BE2C (cell line): Measurements from ENCODE around the gene PTPRN2.

Experiments
- DNase-seq: peaks from one replicate; pipeline ENCODE4 v3.0.0-alpha.2; 2020
- H3K27me3 ChIP-seq: fragments of 250-450 bp; sonication (Bioruptor Pico); 2 replicates; pipeline ENCODE4 v1.5.1; 2020; ENCODE audit warnings: mild to moderate bottlenecking
- H3K36me3 ChIP-seq: fragments of 250-450 bp; sonication (Bioruptor Pico); 2 replicates; pipeline ENCODE4 v1.5.1; 2020; ENCODE audit warnings: mild to moderate bottlenecking
- H3K4me1 ChIP-seq: fragments of 250-450 bp; sonication (Bioruptor Pico); 2 replicates; pipeline ENCODE4 v1.5.1; 2020
- H3K4me3 ChIP-seq: 2 replicates; pipeline ENCODE4 v1.5.1; 2011; ENCODE audit warnings: low read depth, low read length
- H3K9me3 ChIP-seq: fragments of 250-450 bp; sonication (Bioruptor Pico); 2 replicates; pipeline ENCODE4 v1.5.1; 2020
- TF ChIP-seq, protein P1 (sequence below): IDR thresholded peaks from 2 replicates; pipeline ENCODE4 v1.5.1; 2012; ENCODE audit warnings: mild to moderate bottlenecking, low read depth, low read length

PTPRN2 gene

DNA sequence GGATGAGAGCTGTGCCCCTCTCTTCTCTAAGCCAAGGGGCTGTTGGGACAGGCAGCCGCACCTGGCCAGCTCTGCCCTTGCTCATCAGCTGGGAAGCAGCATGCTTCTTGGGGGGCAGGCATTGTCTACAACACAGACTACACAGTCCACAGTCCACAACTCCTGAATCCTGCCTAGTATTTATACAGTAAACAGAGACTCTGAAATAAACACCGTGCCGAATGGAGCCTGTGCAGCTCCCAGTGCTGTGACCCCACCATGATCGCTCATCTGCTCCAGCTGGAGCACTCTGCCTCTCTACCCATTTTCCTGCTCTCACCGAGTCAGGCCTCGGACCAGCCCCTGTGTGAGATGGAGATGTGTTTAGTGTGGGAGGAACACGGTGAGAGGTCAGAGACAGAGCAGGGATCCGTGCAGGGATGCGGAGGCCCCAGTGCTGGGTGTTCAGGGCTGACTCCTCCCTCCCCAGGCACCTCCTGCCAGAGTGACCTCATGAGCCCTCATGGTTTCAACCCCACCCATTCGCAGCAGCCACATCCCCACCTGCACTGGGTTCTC, 642.8 kb downstream of the PTPRN2 start:
- Histone ChIP-seq H3K4me1 (no peaks in the 10 kb centered on the region), H3K4me3 (no peak overlapping the region), H3K27me3 (no peaks in the 10 kb centered on the region), H3K9me3 (no peaks in the 10 kb centered on the region), H3K36me3 (no peaks in the 10 kb centered on the region)
- no peak for DNase-seq
- TF ChIP-seq, protein P1, sequence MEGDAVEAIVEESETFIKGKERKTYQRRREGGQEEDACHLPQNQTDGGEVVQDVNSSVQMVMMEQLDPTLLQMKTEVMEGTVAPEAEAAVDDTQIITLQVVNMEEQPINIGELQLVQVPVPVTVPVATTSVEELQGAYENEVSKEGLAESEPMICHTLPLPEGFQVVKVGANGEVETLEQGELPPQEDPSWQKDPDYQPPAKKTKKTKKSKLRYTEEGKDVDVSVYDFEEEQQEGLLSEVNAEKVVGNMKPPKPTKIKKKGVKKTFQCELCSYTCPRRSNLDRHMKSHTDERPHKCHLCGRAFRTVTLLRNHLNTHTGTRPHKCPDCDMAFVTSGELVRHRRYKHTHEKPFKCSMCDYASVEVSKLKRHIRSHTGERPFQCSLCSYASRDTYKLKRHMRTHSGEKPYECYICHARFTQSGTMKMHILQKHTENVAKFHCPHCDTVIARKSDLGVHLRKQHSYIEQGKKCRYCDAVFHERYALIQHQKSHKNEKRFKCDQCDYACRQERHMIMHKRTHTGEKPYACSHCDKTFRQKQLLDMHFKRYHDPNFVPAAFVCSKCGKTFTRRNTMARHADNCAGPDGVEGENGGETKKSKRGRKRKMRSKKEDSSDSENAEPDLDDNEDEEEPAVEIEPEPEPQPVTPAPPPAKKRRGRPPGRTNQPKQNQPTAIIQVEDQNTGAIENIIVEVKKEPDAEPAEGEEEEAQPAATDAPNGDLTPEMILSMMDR: no peak

DNA sequence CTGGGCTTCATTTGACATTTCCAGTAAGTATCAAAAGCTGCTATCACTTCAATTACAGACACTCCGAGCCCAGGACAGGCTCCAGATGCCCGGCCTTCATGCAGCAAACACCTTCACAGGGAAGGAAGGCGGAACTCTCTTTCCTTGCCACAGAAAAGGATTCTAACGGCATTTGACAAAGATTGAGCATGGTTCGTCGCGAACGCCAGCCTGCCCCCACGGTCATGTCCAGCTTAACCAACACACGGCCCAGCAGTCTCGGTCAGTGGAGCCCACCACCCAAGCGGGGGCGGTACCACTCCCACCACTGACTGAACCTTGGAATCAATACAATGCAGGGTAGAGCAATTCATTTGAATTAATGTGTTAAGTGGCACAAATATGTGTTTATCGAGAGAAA, 643.6 kb downstream of the PTPRN2 start:
- Histone ChIP-seq H3K27me3 (no peaks in the 10 kb centered on the region), H3K36me3 (no peaks in the 10 kb centered on the region), H3K4me1 (no peaks in the 10 kb centered on the region), H3K4me3 (no peak overlapping the region), H3K9me3 (no peaks in the 10 kb centered on the region)
- no peak for DNase-seq
- TF ChIP-seq, protein P1: no peak

DNA sequence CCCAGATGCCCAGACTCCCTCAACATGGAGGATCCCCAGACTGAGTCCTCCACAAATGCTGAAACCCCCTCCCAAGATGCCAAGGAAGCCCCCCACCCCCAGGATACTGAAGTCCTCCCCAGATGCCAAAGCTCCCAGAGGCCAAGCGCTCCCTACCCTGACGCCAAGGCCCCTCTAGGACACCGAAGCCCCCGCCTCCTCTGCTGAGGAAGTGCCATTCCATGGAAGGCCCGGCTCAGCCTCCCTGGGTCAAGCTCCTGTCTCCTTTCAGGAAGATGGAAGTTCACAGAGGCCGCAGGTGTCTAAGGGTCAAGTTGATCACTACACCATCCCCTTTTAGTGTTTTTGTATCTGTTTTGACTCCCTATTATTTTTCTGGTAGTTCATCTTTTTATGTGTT, 644.1 kb downstream of the PTPRN2 start:
- TF ChIP-seq, protein P1: no peak
- H3K4me3 ChIP-seq: no peak overlapping the region
- no peaks in the 10 kb centered on the region for H3K9me3 ChIP-seq
- H3K27me3 ChIP-seq: no peaks in the 10 kb centered on the region
- no peak for DNase-seq
- no peaks in the 10 kb centered on the region for H3K4me1 ChIP-seq
- H3K36me3 ChIP-seq: no peaks in the 10 kb centered on the region

DNA sequence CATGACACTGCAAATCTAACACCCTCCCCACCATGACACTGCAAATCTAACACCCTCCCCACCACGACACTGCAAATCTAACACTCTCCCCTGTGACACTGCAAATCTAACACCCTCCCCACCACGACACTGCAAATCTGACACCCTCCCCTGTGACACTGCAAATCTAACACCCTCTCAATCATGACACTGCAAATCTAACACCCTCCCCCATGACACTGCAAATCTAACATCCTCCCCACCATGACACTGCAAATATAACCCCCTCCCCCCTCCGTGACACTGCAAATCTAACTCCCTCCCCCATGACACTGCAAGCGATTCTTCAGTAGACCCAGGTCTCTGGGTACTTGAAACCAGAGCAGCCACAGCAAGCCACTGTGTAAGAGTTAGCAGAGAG, 646.4 kb downstream of the PTPRN2 start:
- Histone ChIP-seq H3K36me3 (no peaks in the 10 kb centered on the region), H3K4me3 (no peak overlapping the region), H3K27me3 (no peaks in the 10 kb centered on the region), H3K4me1 (no peaks in the 10 kb centered on the region), H3K9me3 (no peaks in the 10 kb centered on the region)
- TF ChIP-seq, protein P1: no peak
- DNase-seq: no peak

DNA sequence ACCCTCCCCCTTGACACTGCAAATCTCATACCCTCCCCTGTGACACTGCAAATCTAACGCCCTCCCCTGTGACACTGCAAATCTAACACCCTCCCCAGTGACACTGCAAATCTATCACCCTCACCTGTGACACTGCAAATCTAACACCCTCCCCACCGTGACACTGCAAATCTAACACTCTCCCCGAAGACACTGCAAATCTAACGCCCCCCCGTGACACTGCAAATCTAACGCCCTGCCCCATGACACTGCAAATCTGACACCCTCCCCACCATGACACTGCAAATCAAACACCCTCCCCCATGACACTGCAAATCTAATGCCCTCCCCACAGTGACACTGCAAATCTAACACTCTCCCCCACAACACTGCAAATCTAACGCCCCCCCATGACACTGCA, 647.1 kb downstream of the PTPRN2 start:
- H3K4me1 ChIP-seq: no peaks in the 10 kb centered on the region
- no peaks in the 10 kb centered on the region for H3K9me3 ChIP-seq
- no peaks in the 10 kb centered on the region for H3K27me3 ChIP-seq
- DNase-seq: no peak
- H3K36me3 ChIP-seq: no peaks in the 10 kb centered on the region
- no peak overlapping the region for H3K4me3 ChIP-seq
- TF ChIP-seq, protein P1: no peak

DNA sequence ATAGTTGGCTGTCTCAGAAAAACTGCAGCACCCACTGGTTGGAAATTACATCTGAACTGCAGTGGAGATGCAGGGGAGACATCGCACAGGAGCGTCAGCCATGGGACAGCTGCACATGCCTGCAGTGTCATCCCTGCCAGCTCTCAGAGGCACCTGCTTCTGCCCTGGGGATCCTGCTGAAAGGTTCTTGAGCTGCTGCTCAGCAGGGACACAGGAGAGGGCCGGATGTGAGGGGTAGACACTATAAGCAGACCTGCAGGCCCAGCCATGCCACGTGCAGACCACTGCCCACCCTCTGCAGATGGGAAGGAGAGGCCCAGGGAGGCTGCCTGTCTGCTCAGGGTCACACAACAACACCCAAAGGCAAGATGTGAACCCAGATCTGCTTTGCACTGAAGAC, 649.4 kb downstream of the PTPRN2 start:
- TF ChIP-seq, protein P1: no peak
- H3K27me3 ChIP-seq: no peaks in the 10 kb centered on the region
- H3K4me1 ChIP-seq: no peaks in the 10 kb centered on the region
- H3K4me3 ChIP-seq: no peak overlapping the region
- H3K9me3 ChIP-seq: no peaks in the 10 kb centered on the region; the same call in 1 of the 2 replicates
- no peaks in the 10 kb centered on the region for H3K36me3 ChIP-seq
- no peak for DNase-seq
